GM19240 (cell line): ENCODE results near the gene SAMD14.
"Not testable (repeated sequence)": the region's sequence is repeated elsewhere in the genome, so short reads cannot be mapped to it uniquely, and the experiment has no call there.

Source experiments
- DNase-seq: peaks from one replicate; pipeline ENCODE4 v3.0.0; 2011; ENCODE audit warnings: low spot score; ENCODE audit not compliant: insufficient read length

SAMD14 gene

DNA sequence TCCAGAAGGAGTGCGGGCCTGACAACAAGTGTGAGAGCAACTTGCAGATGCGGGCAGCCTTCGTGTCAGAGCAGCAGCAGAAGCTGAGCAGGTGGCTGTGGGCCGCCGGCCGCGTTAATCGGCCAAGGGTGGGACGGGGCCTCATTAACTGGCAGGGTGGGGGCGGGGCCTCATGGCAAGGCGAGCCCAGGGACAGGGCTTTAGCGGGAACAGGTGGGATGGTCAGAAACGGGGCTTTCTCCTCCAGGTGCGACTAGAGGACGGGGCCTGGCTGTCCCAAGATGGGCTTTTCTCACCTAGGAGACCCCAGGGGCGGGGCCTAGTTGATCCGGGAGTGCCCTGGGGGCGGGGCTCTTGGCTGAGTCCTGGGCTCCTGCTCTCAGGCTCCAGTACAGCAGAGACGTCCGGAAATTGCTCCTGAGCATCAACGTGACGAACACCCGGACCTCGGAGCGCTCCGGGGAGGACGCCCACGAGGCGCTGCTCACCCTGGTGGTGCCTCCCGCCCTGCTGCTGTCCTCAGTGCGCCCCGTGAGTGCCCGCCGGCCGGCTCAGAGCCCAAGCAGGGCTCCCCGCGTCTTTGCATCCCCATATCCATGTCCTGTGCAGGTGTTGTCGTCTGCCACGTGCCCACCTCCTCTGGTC, 53.2 kb downstream of the SAMD14 start:
- no peak for DNase-seq

DNA sequence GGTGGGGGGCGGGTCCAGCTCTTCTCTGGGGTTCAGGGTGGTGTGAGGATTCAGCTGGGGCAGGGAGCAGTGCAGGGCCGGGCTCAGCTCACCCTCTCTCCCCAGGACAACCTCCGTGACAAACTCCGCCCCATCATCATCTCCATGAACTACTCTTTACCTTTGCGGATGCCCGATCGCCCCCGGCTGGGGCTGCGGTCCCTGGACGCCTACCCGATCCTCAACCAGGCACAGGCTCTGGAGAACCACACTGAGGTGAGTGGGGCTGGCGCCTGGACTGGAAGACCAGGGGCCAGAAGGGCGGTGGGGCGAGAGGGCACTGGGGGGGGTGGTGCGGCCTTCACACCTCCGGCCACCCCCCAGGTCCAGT, 53.8 kb downstream of the SAMD14 start:
- no peak for DNase-seq

DNA sequence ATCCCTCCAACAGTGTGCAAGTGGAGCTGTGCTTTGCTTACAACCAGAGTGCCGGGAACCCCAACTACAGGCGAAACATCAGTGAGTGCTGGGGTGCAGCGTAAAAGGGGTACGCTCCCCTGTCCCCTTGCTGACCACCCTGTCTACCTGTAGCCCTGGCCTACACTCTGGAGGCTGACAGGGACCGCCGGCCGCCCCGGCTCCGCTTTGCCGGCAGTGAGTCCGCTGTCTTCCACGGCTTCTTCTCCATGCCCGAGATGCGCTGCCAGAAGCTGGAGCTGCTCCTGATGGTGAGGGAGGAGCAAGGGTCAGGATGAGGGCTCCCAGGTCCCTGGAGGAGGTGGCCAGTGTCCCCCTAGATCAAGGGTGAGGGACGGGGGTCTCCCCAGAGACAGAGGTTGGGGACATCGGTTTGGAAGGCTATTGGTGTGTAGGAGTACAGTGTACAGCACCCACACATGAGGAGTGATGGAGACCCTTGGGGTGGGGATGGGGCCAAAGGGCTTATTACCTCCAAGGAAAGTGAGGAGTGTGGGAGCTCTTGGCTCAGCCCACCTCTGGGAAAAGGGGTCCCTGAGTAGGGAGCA, 54.4 kb downstream of the SAMD14 start:
- no peak for DNase-seq

DNA sequence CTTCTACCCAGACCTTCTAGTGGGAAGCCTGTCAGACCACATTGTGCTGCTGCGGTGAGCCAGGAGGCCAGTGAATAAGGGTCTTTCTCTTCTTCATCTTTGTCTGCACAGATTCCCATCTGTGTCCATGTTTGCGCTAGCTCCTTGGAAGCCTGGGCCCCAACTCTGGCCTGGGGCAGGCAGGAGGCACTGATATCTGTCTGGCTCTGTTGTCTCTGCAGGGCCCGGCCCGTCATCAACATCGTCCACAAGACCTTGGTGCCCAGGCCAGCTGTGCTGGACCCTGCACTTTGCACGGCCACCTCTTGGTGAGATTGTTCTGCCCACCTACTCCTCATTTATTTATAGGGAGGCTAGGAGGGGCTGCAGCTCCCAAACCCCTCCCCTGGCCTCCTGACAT, 55.7 kb downstream of the SAMD14 start:
- DNase-seq: no peak

DNA sequence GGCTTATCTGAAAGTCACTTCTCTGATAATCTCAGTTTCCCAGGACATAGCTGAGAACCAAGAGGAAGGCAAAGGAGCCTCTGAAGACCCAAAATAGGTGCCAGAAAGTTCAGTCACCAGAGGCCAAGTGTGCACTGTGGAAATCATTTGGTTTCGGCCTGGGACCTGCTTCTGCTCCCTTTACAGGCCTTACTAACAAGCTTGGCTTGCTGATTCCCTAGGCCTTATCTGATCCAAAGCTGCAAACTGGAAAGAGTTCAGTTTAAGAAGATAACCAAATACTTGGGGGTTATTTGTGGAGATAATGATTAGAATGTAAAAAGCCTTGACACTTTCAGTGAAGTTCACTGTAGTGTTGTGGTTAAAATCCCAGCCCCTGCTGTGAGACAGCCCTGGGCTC, 57.0 kb downstream of the SAMD14 start:
- DNase-seq: no peak

DNA sequence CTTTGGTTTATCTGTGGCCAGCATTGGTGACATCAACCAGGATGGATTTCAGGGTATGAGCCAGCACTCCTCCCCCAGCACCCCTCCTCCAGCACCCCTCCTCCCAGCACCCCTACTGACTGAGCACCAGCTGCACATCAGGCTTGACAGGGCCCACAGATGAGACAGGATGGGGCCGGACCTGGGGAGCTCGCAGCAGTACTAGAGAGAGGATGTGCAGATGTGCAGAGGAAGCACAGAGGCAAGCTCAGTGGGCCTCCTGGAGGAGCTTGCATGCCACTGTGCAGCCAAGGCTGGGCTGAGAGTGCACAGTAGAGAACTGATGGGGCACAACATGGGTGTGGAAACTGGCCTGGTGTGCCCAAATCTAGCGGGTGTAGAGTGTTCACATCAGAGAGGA, 57.8 kb downstream of the SAMD14 start:
- no peak for DNase-seq

DNA sequence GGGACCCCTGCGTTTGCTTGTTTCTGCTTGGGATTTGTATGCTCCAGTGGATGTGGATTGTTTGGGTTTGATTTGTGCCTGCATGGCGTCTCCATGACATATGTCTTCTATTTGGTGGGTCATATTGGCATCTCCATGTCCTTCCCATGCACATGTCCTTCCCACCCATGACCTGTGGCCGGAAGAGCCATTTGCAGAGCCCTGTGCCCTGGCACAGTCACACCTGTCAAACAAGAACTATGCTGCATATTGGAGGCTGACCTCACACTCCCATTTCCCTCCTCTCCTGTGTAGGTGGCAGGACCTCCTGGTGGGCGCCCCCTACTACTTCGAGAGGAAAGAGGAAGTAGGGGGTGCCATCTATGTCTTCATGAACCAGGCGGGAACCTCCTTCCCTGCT, 58.3 kb downstream of the SAMD14 start:
- no peak for DNase-seq

DNA sequence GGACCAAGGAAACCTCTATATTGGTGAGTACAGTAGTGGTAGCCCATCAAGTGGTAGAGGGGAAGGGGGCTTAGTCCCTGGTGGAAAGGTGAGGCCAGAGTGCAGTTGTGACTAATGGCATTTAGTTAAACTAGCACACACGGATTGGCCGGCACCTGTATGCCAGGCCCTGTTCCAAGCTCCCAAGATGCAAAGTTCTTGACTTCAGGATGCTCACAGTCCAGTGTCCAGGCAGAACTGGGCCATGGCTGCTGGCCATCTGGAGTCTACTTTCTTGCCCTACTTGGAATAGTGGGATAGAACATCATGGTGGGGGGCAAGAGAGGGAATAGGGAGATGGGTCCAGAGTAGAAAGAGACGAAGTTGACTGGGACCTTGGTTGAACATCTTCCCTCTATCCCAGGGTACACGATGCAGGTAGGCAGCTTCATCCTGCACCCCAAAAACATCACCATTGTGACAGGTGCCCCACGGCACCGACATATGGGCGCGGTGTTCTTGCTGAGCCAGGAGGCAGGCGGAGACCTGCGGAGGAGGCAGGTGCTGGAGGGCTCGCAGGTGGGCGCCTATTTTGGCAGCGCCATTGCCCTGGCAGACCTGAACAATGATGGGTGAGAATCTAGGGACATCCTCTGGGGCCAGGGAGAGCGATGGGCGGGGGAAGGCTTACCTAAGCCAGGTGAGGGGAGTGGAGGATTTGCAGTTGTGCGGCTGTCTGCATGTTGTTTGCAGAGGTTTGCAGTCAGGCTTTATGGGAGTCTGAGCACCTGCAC, 58.9 kb downstream of the SAMD14 start:
- DNase-seq: no peak

DNA sequence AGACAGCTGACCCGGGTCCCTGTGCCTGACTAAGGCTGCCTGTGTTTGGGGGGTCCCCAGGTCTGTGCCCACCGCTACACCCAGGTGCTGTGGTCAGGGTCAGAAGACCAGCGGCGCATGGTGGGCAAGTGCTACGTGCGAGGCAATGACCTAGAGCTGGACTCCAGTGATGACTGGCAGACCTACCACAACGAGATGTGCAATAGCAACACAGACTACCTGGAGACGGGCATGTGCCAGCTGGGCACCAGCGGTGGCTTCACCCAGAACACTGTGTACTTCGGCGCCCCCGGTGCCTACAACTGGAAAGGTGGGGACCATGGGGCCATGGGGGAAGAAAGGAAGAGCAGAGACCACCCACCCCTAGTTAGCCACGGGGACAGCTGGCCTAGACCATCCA, 62.0 kb downstream of the SAMD14 start:
- no peak for DNase-seq

DNA sequence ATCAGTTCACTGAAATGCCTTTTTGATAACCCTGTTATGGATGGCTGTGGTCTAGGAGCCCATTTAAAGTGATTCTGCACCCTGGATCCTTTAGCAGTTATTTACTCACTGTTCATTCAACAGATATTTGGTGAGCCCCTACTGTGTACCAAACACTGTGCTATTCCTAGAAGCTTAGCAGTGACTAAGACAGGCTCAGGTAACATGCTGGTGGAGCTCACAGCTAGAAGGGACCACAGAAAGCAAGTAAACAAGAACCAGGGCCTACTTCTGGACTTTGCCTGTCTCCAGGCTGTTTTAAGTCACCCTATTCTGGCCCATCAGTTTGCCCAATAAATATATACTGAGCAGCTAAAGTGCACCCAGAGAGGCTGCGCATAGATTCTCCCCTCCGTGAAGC, 63.0 kb downstream of the SAMD14 start:
- DNase-seq: no peak

DNA sequence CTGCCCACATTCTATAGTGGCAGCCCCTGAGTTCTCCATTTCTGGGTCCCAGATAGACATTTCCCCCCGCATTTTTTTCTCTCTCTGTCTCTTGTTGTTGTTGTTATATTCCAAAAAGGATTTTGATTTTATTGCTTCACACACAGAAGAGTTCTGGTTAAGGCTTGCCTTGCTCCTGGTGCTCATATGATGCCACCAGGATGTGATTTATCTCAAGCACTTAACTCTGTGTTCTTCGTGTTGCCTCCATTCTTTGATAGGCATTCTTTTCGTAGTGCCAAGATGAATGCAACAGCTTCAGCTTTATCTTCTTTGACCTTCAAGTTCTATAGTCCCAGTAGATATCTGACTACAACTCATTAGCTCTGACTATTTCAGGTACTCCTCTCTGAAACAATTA, 64.9 kb downstream of the SAMD14 start:
- no peak for DNase-seq

DNA sequence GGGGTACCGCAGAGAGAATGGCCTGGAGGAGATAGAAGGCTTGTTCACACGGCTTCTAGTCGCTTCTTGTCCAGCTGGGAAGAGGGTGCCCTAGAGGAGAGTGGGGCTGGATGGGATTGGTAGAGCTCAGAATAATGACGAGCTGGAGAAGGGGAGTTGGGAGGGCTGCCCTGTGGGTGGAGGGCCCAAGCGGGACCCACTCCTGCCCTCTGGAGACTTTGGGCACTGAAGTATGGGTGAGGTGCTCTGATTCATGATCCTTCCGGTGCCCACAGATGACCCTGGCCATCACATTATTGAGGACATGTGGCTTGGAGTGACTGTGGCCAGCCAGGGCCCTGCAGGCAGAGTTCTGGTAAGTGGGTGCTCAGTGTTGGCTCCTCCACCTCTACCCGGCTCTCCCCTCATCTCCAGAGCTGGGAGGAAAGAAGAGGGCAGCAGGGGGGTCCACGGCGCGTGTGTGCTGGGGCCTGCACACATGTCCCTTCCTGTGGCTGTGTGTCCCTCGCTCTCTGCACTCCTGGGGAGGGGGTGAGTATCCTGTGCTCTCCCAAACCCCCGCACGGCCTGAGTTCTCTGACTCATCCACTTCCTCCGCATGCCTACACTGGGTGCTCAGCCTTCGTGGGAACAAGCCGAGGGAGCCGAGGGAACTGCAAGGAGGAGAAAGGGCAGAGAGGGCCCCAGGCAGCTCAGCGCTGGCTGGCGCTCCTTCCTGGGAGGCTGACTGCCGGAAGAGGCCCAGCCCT, 65.5 kb downstream of the SAMD14 start:
- DNase-seq: no peak

DNA sequence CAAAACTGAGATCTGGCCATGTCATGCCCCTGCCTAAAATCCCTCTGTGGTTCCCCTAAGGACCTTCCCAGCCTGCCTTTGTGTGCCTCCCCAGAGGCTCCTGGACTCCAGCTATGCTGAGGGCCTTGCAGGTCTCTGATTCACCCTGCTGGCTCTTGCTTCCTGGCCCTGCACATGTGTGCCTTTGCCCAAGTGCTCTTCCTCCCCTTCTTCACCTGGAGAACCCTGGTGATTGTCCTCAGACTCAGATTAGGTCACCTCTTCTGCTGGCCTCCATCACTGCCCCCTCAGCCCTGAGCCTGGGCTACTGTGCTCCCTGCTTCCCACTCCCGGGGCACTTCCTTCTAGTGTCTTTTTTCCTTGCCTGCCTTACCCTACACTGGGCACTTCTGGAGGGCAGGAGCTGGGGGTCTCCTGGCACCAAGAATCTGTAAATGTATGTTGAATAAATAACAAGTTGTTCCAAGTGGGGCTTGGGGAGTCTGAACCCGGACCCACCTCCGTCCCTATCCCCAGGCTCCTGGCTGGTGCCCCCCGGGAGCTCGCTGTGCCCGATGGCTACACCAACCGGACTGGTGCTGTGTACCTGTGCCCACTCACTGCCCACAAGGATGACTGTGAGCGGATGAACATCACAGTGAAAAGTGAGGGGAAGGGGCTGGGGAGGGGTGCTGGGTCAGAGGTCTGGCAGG, 66.3 kb downstream of the SAMD14 start:
- DNase-seq: no peak

DNA sequence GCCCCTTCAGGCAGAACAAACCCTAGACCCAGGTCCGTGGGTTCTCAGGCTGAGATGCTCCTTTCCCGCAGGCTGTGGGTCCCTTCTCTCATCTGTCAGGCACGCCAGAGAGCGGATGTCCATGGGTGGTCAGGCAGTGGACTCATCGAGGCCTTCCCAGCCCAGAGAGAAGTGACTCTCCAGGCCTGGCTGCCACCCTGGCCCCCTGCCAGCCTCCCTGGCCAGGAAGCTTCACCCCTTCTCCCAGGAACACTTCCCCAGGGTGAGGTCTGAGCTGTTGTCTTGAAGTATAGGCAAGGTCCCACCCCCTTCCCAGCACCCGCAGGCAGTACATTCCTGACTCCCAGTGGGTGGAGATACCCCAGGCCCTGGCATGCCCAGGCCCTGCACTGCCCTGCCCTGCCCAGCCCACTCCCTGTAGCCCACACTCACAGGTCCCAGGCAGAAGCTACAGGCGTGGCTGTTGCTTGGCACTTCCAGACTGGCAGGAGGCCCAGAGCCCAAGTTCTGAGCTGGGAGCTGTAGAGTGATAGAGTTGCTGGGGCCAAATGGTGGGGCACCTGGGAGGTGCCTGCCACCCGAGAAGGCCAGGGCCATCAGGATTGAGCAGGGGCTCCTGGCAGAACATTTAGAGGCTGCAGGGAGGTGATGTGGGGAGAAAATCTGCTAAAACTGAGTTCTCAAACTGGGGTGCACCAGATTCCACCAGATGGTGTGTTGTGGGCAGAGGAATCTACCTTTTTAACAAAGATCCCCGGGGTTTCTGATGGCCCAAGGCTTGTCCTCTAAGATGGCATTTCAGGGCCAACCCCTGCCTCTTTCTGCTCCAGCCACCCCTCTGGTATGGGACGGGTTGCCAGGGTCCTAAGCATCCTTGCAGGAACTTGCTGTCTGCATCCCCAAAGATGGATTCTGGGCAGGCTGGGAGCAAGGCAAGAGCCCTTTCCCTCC, 67.4 kb downstream of the SAMD14 start:
- no peak for DNase-seq

DNA sequence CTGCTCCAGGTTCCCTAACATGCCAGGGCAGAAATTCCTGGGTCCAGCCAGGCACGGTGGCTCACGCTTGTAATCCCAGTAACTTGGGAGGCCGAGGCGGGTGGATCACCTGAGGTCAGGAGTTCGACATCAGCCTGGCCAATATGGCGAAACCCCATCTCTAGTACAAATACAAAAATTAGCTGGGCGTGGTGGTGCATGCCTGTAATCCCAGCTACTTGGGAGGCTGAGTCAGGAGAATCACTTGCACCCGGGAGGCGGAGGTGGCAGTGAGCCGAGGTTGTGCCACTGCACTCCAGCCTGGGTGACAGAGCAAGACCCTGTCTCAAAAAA, 68.3 kb downstream of the SAMD14 start:
- not testable (repeated sequence) for DNase-seq

DNA sequence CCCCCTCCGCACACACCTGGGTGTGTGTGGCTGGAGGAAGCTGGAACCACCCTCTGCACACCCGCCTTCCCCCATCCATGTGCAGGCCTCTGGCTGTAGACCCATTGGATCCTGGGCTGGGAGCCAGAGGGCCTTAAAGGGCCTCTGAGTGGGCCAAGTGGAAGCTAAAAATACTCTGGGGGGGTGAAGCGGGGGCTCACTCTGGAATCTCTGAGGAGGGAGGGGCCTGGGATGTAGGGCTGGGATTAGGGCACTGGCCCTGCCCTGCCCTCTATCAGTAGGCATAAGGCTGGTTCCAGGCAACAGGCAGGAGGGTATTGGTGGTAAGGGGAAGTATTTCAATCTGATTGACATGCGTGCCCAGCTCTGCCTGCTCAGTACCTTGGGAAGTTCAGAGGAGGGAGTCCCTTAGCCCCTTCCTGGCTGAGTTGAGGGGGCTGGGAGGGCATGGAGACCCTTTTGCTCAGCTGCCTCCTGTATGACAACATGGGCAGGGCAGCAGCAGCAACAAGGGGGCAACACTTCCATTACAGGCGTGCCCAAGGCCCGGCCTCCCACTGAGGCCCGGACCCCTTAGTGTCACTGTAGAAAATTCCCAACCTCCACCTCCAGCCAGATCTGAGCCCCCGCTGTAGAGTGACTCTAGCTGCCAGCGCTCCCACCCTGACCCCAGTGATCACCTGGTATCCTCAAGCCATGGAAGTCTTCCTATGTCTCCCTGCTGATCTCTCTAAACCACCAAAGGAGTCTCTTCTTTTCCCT, 68.8 kb downstream of the SAMD14 start:
- DNase-seq: no peak
